Panc1 (cell line): ENCODE results near the gene RAP1GDS1. TPM values are rescaled to one million over a fixed set of nuclear protein-coding genes. Genes with fewer than 3 reads are reported as not detected.

Source experiments
- ATAC-seq: fragments of 200-7000 bp; cut with Tn5 transposase; 2 replicates; pipeline ENCODE4 v1.9.1; 2020; ENCODE audit warnings: mild to moderate bottlenecking, moderate library complexity
- BruUV-seq: library from RNA; stranded (reverse); fragments of 400-500 nt; replicated peaks from 2 replicates; lab custom pipeline; 2021; lab: Mats Ljungman, UMichigan
- CTCF ChIA-PET: fragments of 300-600 bp; sonication (Branson Sonifier 250); formaldehyde crosslinking; loops from one replicate; lab custom pipeline; 2022; ENCODE audit warnings: antibody characterized with exemption; lab: Charles Lee
- POLR2A ChIA-PET: fragments of 300-600 bp; sonication (Branson Sonifier 250); formaldehyde crosslinking; loops from one replicate; lab custom pipeline; 2022; ENCODE audit warnings: antibody characterized with exemption; lab: Charles Lee
- DNase-seq: peaks from one replicate; pipeline ENCODE4 v3.0.0-alpha.2; 2010; ENCODE audit warnings: low read depth, low spot score
- H3K27ac ChIP-seq: 2 replicates; pipeline ENCODE4 v1.5.1; 2011; ENCODE audit warnings: mild to moderate bottlenecking, low read length, inconsistent platforms
- H3K27me3 ChIP-seq: fragments of 200-500 bp; sonication (Bioruptor generic); 2 replicates; pipeline ENCODE4 v1.6.0; 2014; ENCODE audit warnings: low read length, inconsistent platforms; ENCODE audit not compliant: control insufficient read depth, insufficient read depth
- H3K36me3 ChIP-seq: fragments of 200-500 bp; sonication (Bioruptor generic); 2 replicates; pipeline ENCODE4 v1.5.1; 2014; ENCODE audit warnings: inconsistent platforms, mild to moderate bottlenecking, low read length, moderate library complexity; ENCODE audit not compliant: control insufficient read depth, insufficient read depth
- H3K4me1 ChIP-seq: 2 replicates; pipeline ENCODE4 v1.5.1; 2011; ENCODE audit warnings: inconsistent platforms, mild to moderate bottlenecking, low read length, moderate library complexity; ENCODE audit not compliant: control insufficient read depth, insufficient read depth
- H3K4me3 ChIP-seq, 2 experiments: 2 replicates each; pipeline ENCODE4 v1.5.1; 2011 to 2012; ENCODE audit warnings: low read depth in 2 of 2, low read length in 2 of 2, mild to moderate bottlenecking in 2 of 2, inconsistent platforms in 1 of 2, moderate library complexity in 1 of 2
- H3K9me3 ChIP-seq: fragments of 200-500 bp; sonication (Bioruptor generic); 2 replicates; pipeline ENCODE4 v1.5.1; 2014; ENCODE audit warnings: low read depth, mild to moderate bottlenecking, inconsistent platforms, low read length, moderate library complexity; ENCODE audit not compliant: control insufficient read depth, insufficient read depth
- POLR2AphosphoS5 ChIP-seq: IDR thresholded peaks from 2 replicates; pipeline ENCODE4 v1.6.1; 2012; ENCODE audit warnings: mild to moderate bottlenecking, low read depth, low read length, moderate library complexity
- SIN3A ChIP-seq: IDR thresholded peaks from 2 replicates; pipeline ENCODE4 v1.6.1; 2012; ENCODE audit warnings: low read depth, mild to moderate bottlenecking, low read length, moderate library complexity, borderline replicate concordance; ENCODE audit not compliant: insufficient read depth
- TCF7L2 ChIP-seq: IDR thresholded peaks from 2 replicates; pipeline ENCODE4 v1.6.1; 2011; ENCODE audit warnings: mild to moderate bottlenecking, low read depth, low read length, inconsistent platforms
- in situ Hi-C: cut with HindIII; loops from 2 replicates; pipeline ENCODE4 v1.10.0; 2016; ENCODE audit warnings: low sequenced_read_pairs, low pct_unique_long_range_greater_than_20kb
- intact Hi-C: fragments of 100-400 bp; cut with micrococcal nuclease; formaldehyde crosslinking; loops from one replicate; pipeline ENCODE4 v1.10.0; 2022; ENCODE audit not compliant: unreplicated experiment
- total RNA-seq: library from RNA; stranded (reverse); gene quantifications from one replicate; pipeline ENCODE4 v1.2.1, GENCODE V29; 2021; ENCODE audit not compliant: unreplicated experiment
- TF ChIP-seq, protein P1 (sequence below): fragments of 450-650 bp; IDR thresholded peaks from 2 replicates; pipeline ENCODE4 v1.5.1; 2017; ENCODE audit warnings: mild to moderate bottlenecking
- TF ChIP-seq, protein P2 (sequence below), 2 experiments: IDR thresholded peaks; 2 replicates each; pipeline ENCODE4 v1.6.1; 2011 to 2012; ENCODE audit warnings: low read depth in 2 of 2, control low read depth in 1 of 2, low read length in 1 of 2, mild to moderate bottlenecking in 1 of 2, moderate library complexity in 1 of 2; ENCODE audit not compliant: insufficient read depth in 1 of 2

The RAP1GDS1 gene
- total RNA-seq, 1 experiment from 2014 or later = 39.7 TPM

DNA sequence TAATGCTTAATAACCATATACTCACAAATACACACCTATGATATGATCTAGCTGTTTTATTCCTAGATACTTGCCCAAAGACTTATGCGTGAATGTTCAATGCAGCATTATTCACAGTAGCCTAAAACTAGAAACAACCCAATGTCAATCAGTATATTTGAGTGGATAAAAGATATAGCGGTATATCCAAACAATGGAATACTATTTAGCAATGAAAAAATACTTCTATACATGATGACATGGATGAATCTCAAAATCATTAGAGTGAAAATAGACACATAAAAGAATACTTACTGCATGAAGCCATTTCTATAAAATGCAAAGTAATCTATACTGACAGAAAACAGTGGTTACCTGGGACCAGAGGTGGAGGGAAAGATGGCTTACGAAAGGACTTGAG, 108.1 kb downstream of the RAP1GDS1 start:
- DNase-seq (no peak), ATAC-seq (no peak)
- Histone ChIP-seq H3K4me1 (no peaks in the 10 kb centered on the region), H3K36me3 (no peaks in the 10 kb centered on the region), H3K9me3 (no peaks in the 10 kb centered on the region), H3K27ac (no peak overlapping the region), H3K27me3 (no peaks in the 10 kb centered on the region), H3K4me3 (no peak overlapping the region)
- ChIA-PET POLR2A (no interaction called here), CTCF (no interaction called here)
- no TSS peak for BruUV-seq
- TF ChIP-seq TCF7L2 (no peak), SIN3A (no peak), POLR2AphosphoS5 (no peak)
- TF ChIP-seq, protein P1, sequence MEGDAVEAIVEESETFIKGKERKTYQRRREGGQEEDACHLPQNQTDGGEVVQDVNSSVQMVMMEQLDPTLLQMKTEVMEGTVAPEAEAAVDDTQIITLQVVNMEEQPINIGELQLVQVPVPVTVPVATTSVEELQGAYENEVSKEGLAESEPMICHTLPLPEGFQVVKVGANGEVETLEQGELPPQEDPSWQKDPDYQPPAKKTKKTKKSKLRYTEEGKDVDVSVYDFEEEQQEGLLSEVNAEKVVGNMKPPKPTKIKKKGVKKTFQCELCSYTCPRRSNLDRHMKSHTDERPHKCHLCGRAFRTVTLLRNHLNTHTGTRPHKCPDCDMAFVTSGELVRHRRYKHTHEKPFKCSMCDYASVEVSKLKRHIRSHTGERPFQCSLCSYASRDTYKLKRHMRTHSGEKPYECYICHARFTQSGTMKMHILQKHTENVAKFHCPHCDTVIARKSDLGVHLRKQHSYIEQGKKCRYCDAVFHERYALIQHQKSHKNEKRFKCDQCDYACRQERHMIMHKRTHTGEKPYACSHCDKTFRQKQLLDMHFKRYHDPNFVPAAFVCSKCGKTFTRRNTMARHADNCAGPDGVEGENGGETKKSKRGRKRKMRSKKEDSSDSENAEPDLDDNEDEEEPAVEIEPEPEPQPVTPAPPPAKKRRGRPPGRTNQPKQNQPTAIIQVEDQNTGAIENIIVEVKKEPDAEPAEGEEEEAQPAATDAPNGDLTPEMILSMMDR = no peak
- TF ChIP-seq, protein P2, sequence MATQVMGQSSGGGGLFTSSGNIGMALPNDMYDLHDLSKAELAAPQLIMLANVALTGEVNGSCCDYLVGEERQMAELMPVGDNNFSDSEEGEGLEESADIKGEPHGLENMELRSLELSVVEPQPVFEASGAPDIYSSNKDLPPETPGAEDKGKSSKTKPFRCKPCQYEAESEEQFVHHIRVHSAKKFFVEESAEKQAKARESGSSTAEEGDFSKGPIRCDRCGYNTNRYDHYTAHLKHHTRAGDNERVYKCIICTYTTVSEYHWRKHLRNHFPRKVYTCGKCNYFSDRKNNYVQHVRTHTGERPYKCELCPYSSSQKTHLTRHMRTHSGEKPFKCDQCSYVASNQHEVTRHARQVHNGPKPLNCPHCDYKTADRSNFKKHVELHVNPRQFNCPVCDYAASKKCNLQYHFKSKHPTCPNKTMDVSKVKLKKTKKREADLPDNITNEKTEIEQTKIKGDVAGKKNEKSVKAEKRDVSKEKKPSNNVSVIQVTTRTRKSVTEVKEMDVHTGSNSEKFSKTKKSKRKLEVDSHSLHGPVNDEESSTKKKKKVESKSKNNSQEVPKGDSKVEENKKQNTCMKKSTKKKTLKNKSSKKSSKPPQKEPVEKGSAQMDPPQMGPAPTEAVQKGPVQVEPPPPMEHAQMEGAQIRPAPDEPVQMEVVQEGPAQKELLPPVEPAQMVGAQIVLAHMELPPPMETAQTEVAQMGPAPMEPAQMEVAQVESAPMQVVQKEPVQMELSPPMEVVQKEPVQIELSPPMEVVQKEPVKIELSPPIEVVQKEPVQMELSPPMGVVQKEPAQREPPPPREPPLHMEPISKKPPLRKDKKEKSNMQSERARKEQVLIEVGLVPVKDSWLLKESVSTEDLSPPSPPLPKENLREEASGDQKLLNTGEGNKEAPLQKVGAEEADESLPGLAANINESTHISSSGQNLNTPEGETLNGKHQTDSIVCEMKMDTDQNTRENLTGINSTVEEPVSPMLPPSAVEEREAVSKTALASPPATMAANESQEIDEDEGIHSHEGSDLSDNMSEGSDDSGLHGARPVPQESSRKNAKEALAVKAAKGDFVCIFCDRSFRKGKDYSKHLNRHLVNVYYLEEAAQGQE (IDR thresholded peaks at IDR 0.05; ENCODE audit: insufficient read depth in 1 of 2, low read depth in 2 of 2, low read length in 1 of 2) = no peak
- intact Hi-C loops (no loop called here), in situ Hi-C loops (no loop called here)

DNA sequence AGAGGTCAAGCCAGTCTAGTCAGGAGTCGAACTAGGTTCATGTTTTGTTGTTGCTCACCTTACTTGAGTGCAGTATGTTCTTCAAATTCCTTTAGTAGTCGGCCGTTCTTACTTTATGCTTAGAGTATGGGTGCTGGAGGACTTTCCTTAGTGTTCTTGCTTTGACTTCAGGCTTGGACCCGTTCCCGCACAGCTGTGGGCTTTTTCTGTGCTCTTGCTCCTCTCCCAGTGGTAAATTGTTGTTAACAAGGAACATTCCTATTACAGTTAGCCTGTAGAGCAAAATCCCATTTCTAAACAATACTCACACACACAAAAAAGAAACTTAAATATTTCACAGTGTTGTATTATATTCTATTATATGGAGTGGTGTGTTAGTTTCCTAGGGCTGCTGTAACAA, 113.5 kb downstream of the RAP1GDS1 start:
- DNase-seq (no peak), ATAC-seq (no peak)
- no TSS peak for BruUV-seq
- Histone ChIP-seq H3K36me3 (no peaks in the 10 kb centered on the region), H3K4me1 (no peaks in the 10 kb centered on the region), H3K9me3 (no peaks in the 10 kb centered on the region), H3K27me3 (no peaks in the 10 kb centered on the region), H3K27ac (no peak overlapping the region), H3K4me3 (no peak overlapping the region)
- TF ChIP-seq, protein P2 (IDR thresholded peaks at IDR 0.05; ENCODE audit: insufficient read depth in 1 of 2, low read depth in 2 of 2, low read length in 1 of 2) = no peak
- TF ChIP-seq POLR2AphosphoS5 (no peak), SIN3A (no peak), TCF7L2 (no peak)
- TF ChIP-seq, protein P1 = no peak
- ChIA-PET CTCF (no interaction called here), POLR2A (no interaction called here)
- in situ Hi-C loops = no loop called here
- intact Hi-C loops = no loop called here
